ENCODE results near the gene ZNF10. TPM values are rescaled to one million over a fixed set of nuclear protein-coding genes. Genes with fewer than 3 reads are reported as not detected.

The ZNF10 gene
- 5.5 and 7.4 TPM in 2 replicates for total RNA-seq

DNA sequence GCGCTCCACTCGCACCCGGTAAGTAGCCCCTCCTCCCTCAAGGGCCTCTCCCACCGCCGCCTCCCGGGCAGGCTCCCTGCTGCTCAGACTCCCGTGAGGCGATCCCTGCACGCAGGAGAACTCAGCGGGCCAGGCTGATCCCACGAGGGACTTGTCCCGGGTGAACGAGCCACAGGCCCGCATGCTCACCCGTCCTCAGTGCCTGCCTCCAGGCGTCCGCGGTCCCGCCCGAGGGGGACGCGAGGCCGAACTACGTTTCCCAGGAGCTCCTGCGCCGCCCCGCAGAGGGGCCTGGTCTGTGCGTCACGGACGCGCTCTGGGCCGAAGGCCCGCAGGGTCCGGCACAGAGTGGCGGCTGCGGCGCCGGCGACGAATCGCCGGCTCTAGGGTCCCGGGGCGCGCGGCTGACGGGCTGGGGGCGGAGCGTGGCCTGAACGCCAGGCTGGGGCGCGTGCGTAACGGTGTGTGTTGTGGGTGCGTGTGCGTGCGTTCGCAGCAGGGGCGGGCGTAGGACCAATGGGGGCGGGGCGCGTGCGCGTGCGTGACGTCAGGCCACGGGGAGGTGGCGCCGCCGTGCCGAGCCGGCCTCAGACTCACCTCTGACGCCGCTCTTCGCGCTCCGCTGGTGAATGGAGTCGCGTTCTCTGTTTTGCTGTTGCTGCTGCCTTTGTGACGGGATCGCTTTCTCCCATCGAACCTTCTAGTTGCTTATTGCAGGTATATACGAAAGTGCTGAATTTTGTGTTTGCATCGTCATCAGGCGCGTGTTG is at the start of gene ZNF10, which contains the start of gene ZNF891:
Gene ZNF10, plus strand, starts transcription at position 590 of the 770 bp plus-strand sequence. CDS start 13,866 bp downstream, outside the sequence.
Gene ZNF891, minus strand, starts transcription at position 237 of the 770 bp plus-strand sequence. CDS start 8,356 bp downstream, outside the sequence.
- intact Hi-C loops (cut with micrococcal nuclease): loop anchor here (1.0 to 5.0 kb wide), 9 partner anchors 50 to 368 kb away; partner anchors contain the start of genes ANKLE2, CHFR, ZNF140 and ZNF26

GRCh38 chr12:133081159-133081780 is 49.2 kb upstream of the ZNF10 start:
- intact Hi-C loops (cut with micrococcal nuclease): loop anchor here (5.0 kb wide), 1 partner anchor 394 kb away; the partner anchor contains the start of genes POLE and PXMP2

- intact Hi-C loops (cut with micrococcal nuclease): loop anchor here (5.0 kb wide), 1 partner anchor 396 kb away; the partner anchor contains the start of genes POLE and PXMP2
Measured at GRCh38 chr12:133083345-133083744, 47.1 kb upstream of the ZNF10 start.

- intact Hi-C loops (cut with micrococcal nuclease): loop anchor here (5.0 kb wide), 1 partner anchor 48 kb away; no protein-coding TSS in a partner anchor
Measured at GRCh38 chr12:133105620-133106019, 24.8 kb upstream of the ZNF10 start.

DNA sequence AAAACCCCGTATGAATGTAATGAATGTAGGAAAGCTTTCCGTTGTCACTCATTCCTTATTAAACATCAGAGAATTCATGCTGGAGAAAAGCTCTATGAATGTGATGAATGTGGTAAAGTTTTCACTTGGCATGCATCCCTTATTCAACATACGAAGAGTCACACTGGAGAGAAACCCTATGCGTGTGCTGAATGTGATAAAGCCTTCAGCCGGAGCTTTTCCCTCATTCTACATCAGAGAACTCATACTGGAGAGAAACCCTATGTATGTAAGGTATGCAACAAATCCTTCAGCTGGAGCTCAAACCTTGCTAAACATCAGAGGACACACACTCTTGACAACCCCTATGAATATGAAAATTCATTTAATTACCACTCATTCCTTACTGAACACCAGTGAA is 24.2 kb upstream of the ZNF10 start:
- intact Hi-C loops (cut with micrococcal nuclease): loop anchor here (5.0 kb wide), 1 partner anchor 49 kb away; no protein-coding TSS in a partner anchor

DNA sequence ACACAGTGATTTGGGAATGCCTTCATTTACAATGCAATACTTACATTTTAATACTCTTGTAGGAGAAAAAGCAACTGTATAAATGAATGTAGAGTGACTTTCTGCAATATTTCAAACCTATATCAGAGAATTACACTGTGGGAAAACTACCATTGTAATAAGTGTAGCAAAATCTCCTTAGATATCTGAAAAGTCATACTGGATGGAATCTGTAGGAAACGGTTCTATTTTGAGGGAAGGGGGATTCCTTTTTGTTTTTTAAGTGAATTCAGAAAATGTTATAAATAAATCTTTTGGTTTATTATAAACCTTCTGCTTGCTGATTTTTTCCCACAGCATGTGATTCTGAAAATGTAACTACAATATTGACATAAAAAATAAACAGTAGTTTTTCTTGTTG is 23.3 kb upstream of the ZNF10 start:
- intact Hi-C loops (cut with micrococcal nuclease): loop anchor here (5.0 kb wide), 1 partner anchor 50 kb away; no protein-coding TSS in a partner anchor

DNA sequence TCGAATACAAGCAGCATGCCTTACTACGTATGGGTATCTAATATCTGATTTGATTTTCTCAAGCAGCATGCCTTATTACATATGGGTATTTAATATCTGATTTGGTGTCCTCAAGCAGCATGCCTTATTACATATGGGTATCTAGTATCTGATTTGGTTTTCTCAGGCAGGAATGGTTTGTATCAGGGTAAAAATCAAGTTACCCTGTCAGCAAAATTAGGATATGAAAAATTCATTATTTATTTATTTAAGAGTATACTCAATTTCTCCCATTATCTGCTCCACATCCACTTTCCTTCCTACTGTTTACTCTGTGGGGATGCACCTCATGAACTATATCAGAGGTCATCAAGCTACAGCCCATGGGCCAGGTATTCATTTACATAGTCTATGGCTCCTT is 22.3 kb upstream of the ZNF10 start:
- intact Hi-C loops (cut with micrococcal nuclease): loop anchor here (5.0 kb wide), 1 partner anchor 51 kb away; no protein-coding TSS in a partner anchor

DNA sequence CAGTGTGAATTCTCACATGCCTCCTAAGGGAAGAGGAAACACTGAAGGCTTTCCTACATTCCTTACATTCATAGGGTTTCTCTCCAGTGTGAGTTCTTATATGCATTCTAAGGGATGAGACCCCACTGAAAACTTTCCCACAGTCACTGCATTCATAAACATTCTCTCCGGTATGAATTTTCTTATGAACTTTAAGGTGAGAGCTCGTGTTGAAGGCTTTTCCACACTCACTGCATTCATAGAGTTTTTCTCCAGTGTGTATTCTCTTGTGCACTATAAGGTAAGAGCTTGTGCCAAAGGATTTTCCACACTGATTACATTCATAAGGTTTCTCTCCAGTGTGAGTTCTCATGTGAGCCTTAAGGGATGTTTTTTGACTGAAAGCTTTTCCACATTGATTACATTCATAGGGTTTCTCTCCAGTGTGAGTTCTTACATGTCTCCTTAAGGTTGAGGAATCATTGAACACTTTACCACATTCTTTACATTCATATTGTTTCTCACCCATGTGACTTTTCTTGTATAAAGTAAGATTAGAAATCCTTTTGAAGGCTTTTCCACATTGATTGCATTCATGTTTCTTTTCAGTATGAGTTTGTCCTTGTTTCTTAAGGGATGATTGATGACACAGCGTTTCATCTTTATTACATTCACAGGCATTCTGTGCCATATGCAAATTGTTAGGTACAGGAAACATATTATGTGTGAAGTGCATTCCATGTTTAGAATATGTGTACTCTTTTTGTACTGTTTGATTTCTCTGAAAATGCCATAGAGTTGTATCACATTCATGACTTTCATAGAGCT is 9.8 kb upstream of the ZNF10 start:
- intact Hi-C loops (cut with micrococcal nuclease): no loop called here

DNA sequence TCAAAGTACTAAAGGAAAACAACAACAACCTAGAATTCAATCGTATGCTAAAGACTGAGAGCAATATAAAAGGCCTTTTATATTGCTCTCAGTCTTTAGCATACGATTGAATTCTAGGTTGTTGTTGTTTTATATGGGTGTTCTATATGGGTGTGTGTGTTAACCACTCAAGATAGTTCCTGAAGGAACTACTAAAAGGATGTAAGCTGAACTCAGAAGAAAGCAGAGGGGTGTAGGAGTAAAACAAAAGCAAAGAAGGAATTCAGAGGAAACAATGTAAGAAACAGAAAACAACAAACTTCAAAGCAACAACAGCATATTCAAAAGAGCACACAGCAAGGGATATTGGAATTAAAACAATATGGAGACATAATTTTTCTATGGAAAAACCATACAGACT is 5.8 kb upstream of the ZNF10 start:
- intact Hi-C loops (cut with micrococcal nuclease): loop anchor here (1.0 kb wide), 1 partner anchor 12 kb away; no protein-coding TSS in a partner anchor

DNA sequence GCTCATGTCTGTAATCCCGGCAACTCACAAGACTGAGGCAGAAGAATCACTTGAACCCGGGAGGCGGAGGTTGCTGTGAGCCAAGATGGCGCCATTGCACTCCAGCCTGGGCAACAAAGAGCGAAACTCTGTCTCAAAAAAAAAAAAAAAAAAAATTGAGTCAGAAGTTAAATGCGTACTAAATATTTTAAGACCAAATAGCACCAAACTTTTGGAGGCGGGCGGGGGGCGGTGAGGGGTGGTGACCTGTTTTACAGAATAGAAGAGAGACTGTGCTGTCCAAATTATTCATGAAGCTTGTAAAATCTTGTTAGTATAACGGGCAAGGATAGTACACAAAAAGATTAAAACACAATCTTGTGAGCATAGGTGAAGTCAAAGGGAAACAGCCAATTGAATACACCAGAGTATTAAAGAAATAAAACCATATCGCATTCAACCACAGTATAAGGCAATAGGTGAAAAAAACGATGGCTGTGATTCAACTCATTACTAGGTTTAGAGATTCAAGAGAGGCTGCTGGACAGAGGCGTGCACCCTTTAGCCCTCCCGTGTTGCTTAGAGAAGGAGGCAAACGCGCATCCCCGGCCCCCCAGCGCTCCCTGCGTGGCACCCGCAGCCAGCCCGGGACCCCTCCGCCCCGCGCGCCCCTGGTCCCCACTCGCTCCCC is 924 bp upstream of the ZNF10 start:
- intact Hi-C loops (cut with micrococcal nuclease): loop anchor here (1.0 to 5.0 kb wide), 9 partner anchors 49 to 367 kb away; partner anchors contain the start of genes ANKLE2, CHFR, ZNF140 and ZNF26

DNA sequence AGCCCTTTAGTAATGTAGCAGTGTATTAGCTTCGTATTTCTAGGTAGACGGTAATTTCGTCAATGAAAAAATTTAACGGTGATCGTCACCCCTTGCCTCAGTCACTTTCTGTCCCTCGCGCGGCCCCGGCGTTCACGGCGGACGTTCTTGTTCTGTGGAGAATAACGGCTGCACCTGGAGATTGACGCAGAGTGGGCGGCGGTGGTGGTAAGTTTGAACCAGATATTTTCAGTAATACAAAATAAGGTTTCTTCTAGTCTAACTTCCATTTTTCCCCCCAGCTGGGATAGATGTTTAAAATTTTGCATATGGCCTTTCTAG is 341 bp downstream of the ZNF10 start:
- intact Hi-C loops (cut with micrococcal nuclease): loop anchor here (1.0 to 5.0 kb wide), 9 partner anchors 50 to 368 kb away; partner anchors contain the start of genes ANKLE2, CHFR, ZNF140 and ZNF26

GRCh38 chr12:133135747-133136146 is 5.3 kb downstream of the ZNF10 start:
- intact Hi-C loops (cut with micrococcal nuclease): loop anchor here (1.0 kb wide), 1 partner anchor 11 kb away; no protein-coding TSS in a partner anchor

- intact Hi-C loops (cut with micrococcal nuclease): no loop called here
Measured at GRCh38 chr12:133145981-133146380, 15.6 kb downstream of the ZNF10 start.

GRCh38 chr12:133156125-133156690 is 25.8 kb downstream of the ZNF10 start:
- intact Hi-C loops (cut with micrococcal nuclease): no loop called here

DNA sequence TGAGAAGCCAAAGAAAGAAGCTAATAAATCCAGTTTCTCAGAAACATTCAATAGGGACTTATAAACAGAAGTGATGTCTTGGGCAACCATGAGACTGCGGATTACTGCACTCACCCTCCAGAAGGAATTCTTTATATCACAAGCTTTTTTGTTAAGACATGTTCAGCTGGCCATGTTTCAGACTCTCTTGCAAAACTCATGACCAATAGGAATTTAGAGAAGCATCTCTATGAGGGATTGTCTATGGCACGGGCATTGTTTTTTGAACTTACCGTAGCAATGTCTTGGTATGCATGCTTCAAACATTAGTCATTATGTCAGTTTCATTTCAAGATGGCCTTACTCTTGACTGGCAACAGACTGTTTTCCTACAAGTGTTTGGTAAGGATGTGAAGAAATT is 35.3 kb downstream of the ZNF10 start:
- intact Hi-C loops (cut with micrococcal nuclease): no loop called here

DNA sequence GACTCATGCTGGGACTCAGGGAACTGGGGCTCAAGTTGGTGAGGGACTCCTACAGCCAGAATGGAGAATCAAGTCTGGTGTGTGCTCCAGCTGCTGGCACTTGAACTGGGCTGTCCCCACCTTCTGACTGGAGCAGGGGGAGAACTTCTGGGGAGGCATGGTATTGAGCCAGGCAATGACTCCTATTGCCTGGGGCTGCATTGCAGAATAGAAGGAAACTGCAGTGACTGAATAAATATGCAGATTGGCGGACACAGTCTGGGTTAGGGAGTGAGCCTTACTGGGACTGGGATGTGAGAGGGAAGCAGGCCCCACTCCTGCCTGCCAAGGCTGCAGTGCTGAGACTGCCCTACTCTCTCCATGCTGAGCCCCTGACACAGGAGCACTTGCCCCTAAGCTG is 42.1 kb downstream of the ZNF10 start:
- intact Hi-C loops (cut with micrococcal nuclease): no loop called here

- intact Hi-C loops (cut with micrococcal nuclease): no loop called here
Measured at GRCh38 chr12:133174901-133175300, 44.5 kb downstream of the ZNF10 start.

DNA sequence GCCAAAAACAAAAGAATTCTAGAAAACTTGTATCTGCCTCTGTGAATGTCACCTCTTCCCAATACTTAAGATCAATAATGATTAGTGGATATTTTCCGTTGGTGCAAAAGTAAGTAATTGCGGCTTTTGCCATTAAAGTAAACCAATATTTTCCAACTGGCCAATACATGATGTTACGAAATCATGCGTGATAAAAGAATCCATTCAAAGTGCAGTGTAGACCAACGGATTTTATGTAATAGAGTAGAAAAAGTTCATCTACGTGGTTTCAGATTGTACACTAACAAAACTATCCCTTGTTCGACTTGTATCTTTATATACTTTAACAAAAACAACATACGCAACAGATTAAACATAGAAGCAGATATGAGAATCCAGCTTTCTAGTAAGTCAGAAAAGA is 50.2 kb downstream of the ZNF10 start:
- intact Hi-C loops (cut with micrococcal nuclease): loop anchor here (1.0 kb wide), 5 partner anchors 50 to 225 kb away; partner anchors contain the start of genes ZNF10, ZNF140, ZNF26 and ZNF84

GRCh38 chr12:133181238-133181959 is 51.0 kb downstream of the ZNF10 start, which contains the start of gene ZNF268:
ZNF268 (plus strand) TSS chr12:133181495; CDS start chr12:133181998, 503 bp downstream.
- intact Hi-C loops (cut with micrococcal nuclease): loop anchor here (1.0 kb wide), 5 partner anchors 51 to 226 kb away; partner anchors contain the start of genes ZNF10, ZNF140, ZNF26 and ZNF84
